ENCODE results near the gene SLC6A11. TPM values are rescaled to one million over a fixed set of nuclear protein-coding genes. Genes with fewer than 3 reads are reported as not detected.

The SLC6A11 gene
- total RNA-seq, 4 donors from 2014 or later, result not detected

DNA sequence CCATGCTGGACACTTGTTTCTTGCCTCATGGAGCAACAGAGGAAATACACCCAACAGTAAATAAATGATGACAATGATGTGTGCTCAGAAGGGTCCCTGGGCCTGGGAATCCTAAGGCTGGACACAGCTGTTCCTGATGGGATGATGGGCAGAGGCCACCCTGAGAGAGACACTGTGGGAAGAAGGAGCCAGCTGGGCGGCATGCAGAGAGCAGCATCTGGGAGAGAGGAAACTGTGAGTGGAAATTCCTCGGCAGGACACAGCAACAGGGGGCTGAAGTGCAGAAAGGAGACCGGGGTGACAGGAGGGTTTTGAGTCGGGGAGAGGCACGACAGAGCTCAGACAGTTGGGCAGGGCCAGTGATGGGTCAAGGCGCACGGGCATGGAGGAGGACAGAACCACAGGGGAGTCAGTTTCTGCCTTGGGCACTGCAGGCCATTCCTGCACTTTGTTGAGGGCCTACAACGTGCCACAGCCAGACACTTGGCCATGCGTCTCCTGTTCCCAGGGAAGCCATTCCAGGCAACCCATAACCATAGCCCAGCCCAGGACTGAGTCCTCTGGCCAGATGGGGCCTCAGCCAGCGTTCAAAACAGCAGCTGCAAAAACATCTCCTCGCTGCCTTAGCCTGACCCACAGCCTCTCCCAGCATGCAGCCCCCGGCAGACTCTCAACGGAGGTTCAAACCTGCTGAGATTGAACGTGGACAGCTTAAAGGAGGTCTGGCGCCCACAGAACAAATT, 139.9 kb downstream of the SLC6A11 start:
- Histone ChIP-seq H3K9me3 (no peaks in the 10 kb centered on the region), H3K36me3 (no peaks in the 10 kb centered on the region), H3K4me3 (replicated peaks in 1 of 3) (no peak overlapping the region), H3K27ac (no peak overlapping the region), H3K27me3 (no peaks in the 10 kb centered on the region), H3K4me1 (peaks cover 13 to 28% of the 10 kb centered on the region in 2 donors)
- WGBS, 2 donors, result 75 to 82% methylated on average over 13 to 14 of the region's 15 CpGs
- TF ChIP-seq POLR2A (IDR thresholded peaks at IDR 0.05), result no peak
- TF ChIP-seq, protein P1, sequence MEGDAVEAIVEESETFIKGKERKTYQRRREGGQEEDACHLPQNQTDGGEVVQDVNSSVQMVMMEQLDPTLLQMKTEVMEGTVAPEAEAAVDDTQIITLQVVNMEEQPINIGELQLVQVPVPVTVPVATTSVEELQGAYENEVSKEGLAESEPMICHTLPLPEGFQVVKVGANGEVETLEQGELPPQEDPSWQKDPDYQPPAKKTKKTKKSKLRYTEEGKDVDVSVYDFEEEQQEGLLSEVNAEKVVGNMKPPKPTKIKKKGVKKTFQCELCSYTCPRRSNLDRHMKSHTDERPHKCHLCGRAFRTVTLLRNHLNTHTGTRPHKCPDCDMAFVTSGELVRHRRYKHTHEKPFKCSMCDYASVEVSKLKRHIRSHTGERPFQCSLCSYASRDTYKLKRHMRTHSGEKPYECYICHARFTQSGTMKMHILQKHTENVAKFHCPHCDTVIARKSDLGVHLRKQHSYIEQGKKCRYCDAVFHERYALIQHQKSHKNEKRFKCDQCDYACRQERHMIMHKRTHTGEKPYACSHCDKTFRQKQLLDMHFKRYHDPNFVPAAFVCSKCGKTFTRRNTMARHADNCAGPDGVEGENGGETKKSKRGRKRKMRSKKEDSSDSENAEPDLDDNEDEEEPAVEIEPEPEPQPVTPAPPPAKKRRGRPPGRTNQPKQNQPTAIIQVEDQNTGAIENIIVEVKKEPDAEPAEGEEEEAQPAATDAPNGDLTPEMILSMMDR (IDR thresholded peaks at IDR 0.05), result no peak
- intact Hi-C loops (cut with DNase I), result no loop called here
- DNase-seq, result no peak

DNA sequence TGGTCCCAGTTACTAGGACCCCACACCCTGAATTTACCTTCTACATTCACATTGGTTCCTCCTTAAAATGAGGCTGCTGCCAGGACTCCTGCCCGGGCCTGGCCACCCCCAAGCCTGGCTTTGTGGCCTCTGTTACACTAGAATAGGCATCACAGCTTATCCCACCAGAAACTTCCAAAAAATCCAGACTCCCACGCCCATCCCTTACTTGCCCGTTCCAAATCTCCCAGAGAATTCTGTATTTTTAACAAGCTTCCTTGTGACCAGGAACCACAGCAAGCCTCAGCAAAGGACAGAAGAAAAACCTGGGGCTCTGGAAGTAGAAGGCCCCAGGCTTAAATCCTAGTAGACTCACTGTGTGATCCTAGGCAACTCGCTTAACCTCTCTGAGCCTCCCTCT, 140.5 kb downstream of the SLC6A11 start:
- DNase-seq, result no peak
- Histone ChIP-seq H3K27ac (no peak overlapping the region), H3K4me1 (peaks cover 13 to 28% of the 10 kb centered on the region in 2 donors), H3K4me3 (replicated peaks in 1 of 3) (no peak overlapping the region), H3K9me3 (no peaks in the 10 kb centered on the region), H3K27me3 (no peaks in the 10 kb centered on the region), H3K36me3 (no peaks in the 10 kb centered on the region)
- intact Hi-C loops (cut with DNase I), result no loop called here
- no peak for TF ChIP-seq POLR2A (IDR thresholded peaks at IDR 0.05)
- TF ChIP-seq, protein P1 (IDR thresholded peaks at IDR 0.05), result no peak
- WGBS, 2 donors, result 81% methylated on average over 4 of the region's 4 CpGs

DNA sequence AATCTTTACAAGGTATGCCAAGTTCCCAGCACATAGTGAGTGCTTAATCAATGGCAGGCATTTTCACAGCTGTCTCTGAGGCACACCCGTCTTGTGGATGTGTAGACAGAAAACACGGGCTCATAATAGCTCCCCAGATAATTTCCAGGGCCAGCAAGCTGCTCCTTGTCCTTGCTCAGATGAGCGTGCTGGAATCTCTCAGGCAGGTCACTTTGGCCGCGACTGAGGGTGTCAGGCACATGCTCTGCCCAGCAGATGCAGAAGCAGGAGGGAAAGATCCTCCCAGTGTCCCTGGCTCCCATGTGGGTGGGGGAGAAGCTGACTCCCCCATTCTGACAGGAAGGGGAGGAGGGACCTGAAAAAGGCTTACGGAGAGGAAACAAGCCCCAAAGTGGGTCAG, 141.0 kb downstream of the SLC6A11 start:
- TF ChIP-seq, protein P1 (IDR thresholded peaks at IDR 0.05), result no peak
- no peak for TF ChIP-seq POLR2A (IDR thresholded peaks at IDR 0.05)
- no peaks in the 10 kb centered on the region for H3K27me3 ChIP-seq
- H3K4me1 ChIP-seq, result peaks cover 13 to 28% of the 10 kb centered on the region in 2 donors
- intact Hi-C loops (cut with DNase I), result no loop called here
- H3K36me3 ChIP-seq, result no peaks in the 10 kb centered on the region
- no peaks in the 10 kb centered on the region for H3K9me3 ChIP-seq
- WGBS, 2 donors, result 51 to 59% methylated on average over 6 of the region's 6 CpGs
- H3K4me3 ChIP-seq (replicated peaks in 1 of 3), result no peak overlapping the region
- DNase-seq, result peak; percentile 18
- H3K27ac ChIP-seq, result no peak overlapping the region

DNA sequence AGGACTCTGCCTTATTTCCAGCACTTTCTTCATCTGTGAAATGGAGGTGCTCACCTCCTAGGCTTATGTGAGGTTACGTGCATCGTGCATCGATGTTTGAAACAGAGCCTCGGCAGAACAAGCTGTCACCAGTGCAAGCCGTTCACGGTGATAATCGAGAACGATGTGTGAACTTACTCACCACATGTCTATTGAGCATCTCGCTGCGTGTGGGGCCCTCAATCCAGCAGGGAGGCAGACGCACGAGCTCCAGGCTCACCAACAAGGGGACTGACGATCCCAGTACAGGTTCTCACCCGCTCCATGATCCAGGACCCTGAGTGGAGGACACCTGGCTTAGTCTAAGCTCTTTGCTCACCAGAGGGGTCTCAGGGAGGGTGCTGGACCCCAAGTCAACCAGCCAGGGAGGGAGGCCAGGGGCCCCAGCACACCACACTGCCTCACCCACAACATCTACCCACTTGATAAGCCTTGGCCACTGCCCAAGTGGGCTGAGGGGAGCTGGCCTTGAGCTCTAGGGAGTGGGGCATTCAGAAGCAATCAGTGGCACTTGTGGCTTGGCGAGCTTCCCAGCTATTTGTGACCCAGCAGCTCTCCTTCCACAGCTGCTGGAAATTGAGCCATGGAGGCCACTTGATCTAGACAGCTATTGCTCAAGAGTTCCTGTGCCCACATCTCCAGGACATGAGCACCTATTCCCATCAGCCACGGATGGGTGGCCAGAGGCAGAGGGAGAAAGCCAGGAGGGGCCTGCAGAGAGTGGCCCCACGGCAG, 142.1 kb downstream of the SLC6A11 start:
- Histone ChIP-seq H3K4me1 (peaks cover 13 to 28% of the 10 kb centered on the region in 2 donors), H3K27ac (no peak overlapping the region), H3K9me3 (no peaks in the 10 kb centered on the region), H3K27me3 (no peaks in the 10 kb centered on the region), H3K36me3 (no peaks in the 10 kb centered on the region), H3K4me3 (replicated peaks in 1 of 3) (no peak overlapping the region)
- WGBS, 2 donors, result 44 to 53% methylated on average over 16 of the region's 17 CpGs
- intact Hi-C loops (cut with DNase I), result no loop called here
- TF ChIP-seq, protein P1 (IDR thresholded peaks at IDR 0.05), result peak in 1 of 6 experiments; percentile 5
- TF ChIP-seq POLR2A (IDR thresholded peaks at IDR 0.05), result no peak
- DNase-seq, result peak; percentile 93 to 98

DNA sequence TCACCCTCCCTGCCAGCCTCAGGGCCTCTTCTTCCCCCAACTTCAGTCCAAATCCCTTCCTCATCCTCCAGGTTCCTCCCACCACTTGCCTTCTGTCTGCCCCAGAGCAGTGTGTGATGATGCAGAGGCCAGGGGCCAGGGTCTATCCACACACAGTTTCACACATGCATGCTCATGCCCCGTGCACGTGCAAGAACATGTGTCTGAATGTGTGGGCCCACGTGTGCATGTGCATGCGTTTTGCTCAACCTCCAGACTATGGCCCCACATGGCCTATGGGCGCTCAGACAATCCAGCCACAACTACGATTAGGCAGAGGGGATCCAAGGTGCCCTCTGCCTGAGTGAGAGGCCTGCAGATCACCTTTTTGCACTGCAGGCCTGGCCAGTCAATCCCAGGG, 144.2 kb downstream of the SLC6A11 start:
- DNase-seq, result no peak
- H3K9me3 ChIP-seq, result no peaks in the 10 kb centered on the region
- H3K36me3 ChIP-seq, result no peaks in the 10 kb centered on the region
- peaks cover 13 to 28% of the 10 kb centered on the region in 2 donors for H3K4me1 ChIP-seq
- intact Hi-C loops (cut with DNase I), result no loop called here
- TF ChIP-seq, protein P1 (IDR thresholded peaks at IDR 0.05), result no peak
- no peak for TF ChIP-seq POLR2A (IDR thresholded peaks at IDR 0.05)
- no peak overlapping the region for H3K4me3 ChIP-seq (replicated peaks in 1 of 3)
- no peaks in the 10 kb centered on the region for H3K27me3 ChIP-seq
- WGBS, 2 donors, result 88 to 94% methylated on average over 5 to 6 of the region's 6 CpGs
- H3K27ac ChIP-seq, result no peak overlapping the region
